Measurements from ENCODE around the gene PACSIN2.

The PACSIN2 gene

DNA sequence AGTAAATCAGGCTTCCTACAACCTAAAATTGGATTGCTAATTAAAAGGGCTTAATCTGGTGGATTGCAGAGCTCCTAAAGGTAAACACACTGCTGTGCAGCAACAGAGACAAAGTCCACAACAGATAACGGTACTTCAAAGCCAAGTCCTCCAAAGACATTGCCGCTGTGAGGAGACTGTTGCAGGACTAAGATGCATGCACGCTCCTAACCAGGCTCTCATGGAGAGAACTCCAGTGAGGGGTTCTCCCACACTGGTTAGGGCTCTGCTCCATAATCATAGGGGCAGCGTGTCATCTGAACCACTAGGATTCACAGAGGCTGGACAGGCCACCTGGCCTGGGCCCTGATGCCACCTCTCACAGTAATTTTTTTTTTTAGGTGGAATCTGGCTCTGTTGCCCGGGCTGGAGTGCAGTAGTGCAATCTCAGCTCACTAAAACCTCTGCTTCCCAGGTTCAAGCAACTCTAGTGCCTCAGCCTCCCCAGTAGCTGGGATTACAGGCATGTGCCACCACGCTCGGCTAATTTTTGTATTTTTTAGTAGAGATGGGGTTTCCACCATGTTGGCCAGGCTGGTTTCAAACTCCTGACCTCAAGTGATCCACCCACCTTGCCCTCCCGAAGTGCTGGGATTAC lies 101.0 kb downstream of the PACSIN2 start:
- no peak for TF ChIP-seq HDGF (IDR thresholded peaks at IDR 0.05; ENCODE audit: borderline replicate concordance)
- no peak for TF ChIP-seq NFRKB (IDR thresholded peaks at IDR 0.05)
- no peak for TF ChIP-seq FOXA1 (IDR thresholded peaks at IDR 0.05)
- TF ChIP-seq, protein P1, sequence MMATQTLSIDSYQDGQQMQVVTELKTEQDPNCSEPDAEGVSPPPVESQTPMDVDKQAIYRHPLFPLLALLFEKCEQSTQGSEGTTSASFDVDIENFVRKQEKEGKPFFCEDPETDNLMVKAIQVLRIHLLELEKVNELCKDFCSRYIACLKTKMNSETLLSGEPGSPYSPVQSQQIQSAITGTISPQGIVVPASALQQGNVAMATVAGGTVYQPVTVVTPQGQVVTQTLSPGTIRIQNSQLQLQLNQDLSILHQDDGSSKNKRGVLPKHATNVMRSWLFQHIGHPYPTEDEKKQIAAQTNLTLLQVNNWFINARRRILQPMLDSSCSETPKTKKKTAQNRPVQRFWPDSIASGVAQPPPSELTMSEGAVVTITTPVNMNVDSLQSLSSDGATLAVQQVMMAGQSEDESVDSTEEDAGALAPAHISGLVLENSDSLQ (IDR thresholded peaks at IDR 0.05): no peak
- no peak for TF ChIP-seq L3MBTL2 (conservative IDR thresholded peaks at IDR 0.05)
- no peak for TF ChIP-seq CTBP1 (IDR thresholded peaks at IDR 0.05; ENCODE audit: borderline replicate concordance)
- TF ChIP-seq SP1 (IDR thresholded peaks at IDR 0.05): no peak
- TF ChIP-seq TARDBP (IDR thresholded peaks at IDR 0.05): no peak
- TF ChIP-seq ARNT (IDR thresholded peaks at IDR 0.05): no peak
- TF ChIP-seq BHLHE40 (IDR thresholded peaks at IDR 0.05; ENCODE audit: borderline replicate concordance): no peak
- TF ChIP-seq FOXK2 (IDR thresholded peaks at IDR 0.05): no peak
- no peak for TF ChIP-seq FOXM1 (IDR thresholded peaks at IDR 0.05; ENCODE audit: borderline replicate concordance)
- TF ChIP-seq LEF1 (IDR thresholded peaks at IDR 0.05; ENCODE audit: borderline replicate concordance): no peak
- no peak for TF ChIP-seq ZNF384 (IDR thresholded peaks at IDR 0.05)
- no peak for TF ChIP-seq ELF4 (IDR thresholded peaks at IDR 0.05)
- no peak for TF ChIP-seq SUZ12 (IDR thresholded peaks at IDR 0.05)
- ChIA-PET POLR2A (no interaction called here), CTCF (no interaction called here)
- DNase-seq (ENCODE audit: extremely low spot score): no peak

DNA sequence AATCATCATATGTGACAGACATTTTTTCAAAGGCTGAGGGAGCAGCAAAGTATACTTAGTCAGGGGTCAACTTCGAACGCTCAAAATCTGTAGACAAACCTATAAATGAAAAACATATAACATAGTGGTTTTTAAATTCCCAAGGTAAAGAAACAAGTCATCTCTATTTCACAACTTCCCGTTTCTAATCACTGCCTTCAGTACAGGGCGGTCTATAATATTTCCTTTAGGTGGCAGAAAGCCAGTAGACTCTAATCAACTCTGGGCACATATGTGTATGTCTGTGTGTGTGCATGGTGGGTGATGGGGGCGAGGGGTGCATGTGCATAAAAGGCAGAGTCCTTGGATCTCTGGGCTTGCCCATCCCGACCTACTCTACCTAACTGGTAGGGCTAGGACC lies 102.9 kb downstream of the PACSIN2 start:
- no peak for DNase-seq (ENCODE audit: extremely low spot score)
- no peak for TF ChIP-seq CTBP1 (IDR thresholded peaks at IDR 0.05; ENCODE audit: borderline replicate concordance)
- TF ChIP-seq SUZ12 (IDR thresholded peaks at IDR 0.05): no peak
- TF ChIP-seq LEF1 (IDR thresholded peaks at IDR 0.05; ENCODE audit: borderline replicate concordance): no peak
- no peak for TF ChIP-seq ZNF384 (IDR thresholded peaks at IDR 0.05)
- TF ChIP-seq NFRKB (IDR thresholded peaks at IDR 0.05): no peak
- TF ChIP-seq SP1 (IDR thresholded peaks at IDR 0.05): no peak
- CTCF ChIA-PET: no interaction called here
- POLR2A ChIA-PET: no interaction called here

DNA sequence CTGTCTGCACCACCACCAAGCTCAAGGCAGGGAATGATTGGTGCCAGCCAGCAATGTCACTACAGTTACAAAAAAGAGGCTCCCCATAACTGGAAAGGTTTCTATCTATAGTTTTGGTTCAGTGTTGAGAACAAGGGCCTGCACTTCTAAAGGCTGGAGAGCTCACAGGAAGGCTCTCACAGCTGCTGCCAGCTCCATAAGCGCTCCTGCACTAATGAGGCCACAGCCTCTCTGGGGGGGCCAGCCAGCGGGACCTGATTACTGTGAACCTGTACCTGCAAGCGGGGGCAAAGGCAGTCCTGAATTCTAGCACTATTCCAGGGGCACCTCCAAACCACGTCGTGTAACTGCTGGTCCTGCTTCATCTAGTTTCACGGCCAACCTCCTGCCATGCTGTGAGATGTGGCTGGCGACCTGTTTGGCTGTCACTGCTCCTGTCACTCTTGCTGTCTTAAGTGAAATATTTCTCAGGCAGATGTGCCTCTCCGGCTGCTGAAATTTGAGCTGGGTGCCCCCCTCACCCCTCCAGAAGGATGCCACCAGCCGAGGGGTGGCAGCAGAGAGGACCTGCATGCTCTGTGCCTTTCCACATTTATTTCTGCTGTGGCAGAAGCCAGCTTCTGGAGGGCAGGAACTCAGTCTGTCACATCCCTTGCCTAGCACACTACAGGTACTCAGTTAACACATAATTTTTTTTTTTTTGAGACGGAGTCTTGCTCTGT lies 104.6 kb downstream of the PACSIN2 start:
- POLR2A ChIA-PET: interaction anchor here (1.6 kb wide), 1 partner anchor 8 kb away, joined by 4 read pairs; no protein-coding TSS in a partner anchor
- CTCF ChIA-PET: interaction anchor here (0.7 kb wide), 1 partner anchor 150 kb away, joined by 3 read pairs; no protein-coding TSS in a partner anchor
- TF ChIP-seq ARNT (IDR thresholded peaks at IDR 0.05) (no peak), TARDBP (IDR thresholded peaks at IDR 0.05) (no peak), SP1 (IDR thresholded peaks at IDR 0.05) (no peak), FOXM1 (IDR thresholded peaks at IDR 0.05; ENCODE audit: borderline replicate concordance) (no peak), FOXK2 (IDR thresholded peaks at IDR 0.05) (no peak)
- no peak for DNase-seq (ENCODE audit: extremely low spot score)

- CTCF ChIA-PET: interaction anchor here (0.6 kb wide), 1 partner anchor 34 kb away, joined by 3 read pairs; no protein-coding TSS in a partner anchor
- TF ChIP-seq NFRKB (IDR thresholded peaks at IDR 0.05) (no peak), L3MBTL2 (conservative IDR thresholded peaks at IDR 0.05) (no peak), FOXM1 (IDR thresholded peaks at IDR 0.05; ENCODE audit: borderline replicate concordance) (no peak)
- no peak for DNase-seq (ENCODE audit: extremely low spot score)
- POLR2A ChIA-PET: interaction anchor here (1.6 kb wide), 1 partner anchor 9 kb away, joined by 4 read pairs; no protein-coding TSS in a partner anchor
Observed at GRCh38 chr22:42909363-42910058, 105.4 kb downstream of the PACSIN2 start.

DNA sequence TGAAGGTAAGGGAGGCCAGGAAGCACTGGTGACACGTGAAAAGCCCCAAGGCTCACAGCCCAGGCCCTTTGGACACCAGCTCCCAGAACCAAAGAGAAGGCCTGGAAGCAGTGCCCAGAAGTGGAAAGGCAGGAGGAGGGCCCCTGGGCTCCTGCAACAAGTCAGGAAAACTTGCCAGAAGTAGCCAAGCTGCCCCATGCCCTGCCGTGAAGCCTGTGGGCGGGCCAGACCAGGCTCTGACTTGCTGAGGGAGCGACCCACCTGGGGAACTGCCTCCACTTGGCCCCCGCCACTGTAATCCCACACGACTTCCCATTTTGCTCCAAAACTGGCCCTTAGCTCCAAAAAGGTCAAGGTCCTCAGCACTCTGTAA lies 106.6 kb downstream of the PACSIN2 start:
- DNase-seq (ENCODE audit: extremely low spot score): no peak
- POLR2A ChIA-PET: interaction anchor here (1.0 kb wide), 1 partner anchor 27 kb away, joined by 3 read pairs; no protein-coding TSS in a partner anchor
- no peak for TF ChIP-seq SP1 (IDR thresholded peaks at IDR 0.05)
- no peak for TF ChIP-seq NFRKB (IDR thresholded peaks at IDR 0.05)
- TF ChIP-seq HDGF (IDR thresholded peaks at IDR 0.05; ENCODE audit: borderline replicate concordance): no peak
- TF ChIP-seq FOXK2 (IDR thresholded peaks at IDR 0.05): no peak
- no peak for TF ChIP-seq ZNF384 (IDR thresholded peaks at IDR 0.05)
- no peak for TF ChIP-seq CTBP1 (IDR thresholded peaks at IDR 0.05; ENCODE audit: borderline replicate concordance)
- TF ChIP-seq ARNT (IDR thresholded peaks at IDR 0.05): no peak
- no peak for TF ChIP-seq LEF1 (IDR thresholded peaks at IDR 0.05; ENCODE audit: borderline replicate concordance)
- TF ChIP-seq FOXM1 (IDR thresholded peaks at IDR 0.05; ENCODE audit: borderline replicate concordance): no peak
- TF ChIP-seq, protein P1 (IDR thresholded peaks at IDR 0.05): no peak
- no peak for TF ChIP-seq BHLHE40 (IDR thresholded peaks at IDR 0.05; ENCODE audit: borderline replicate concordance)
- no peak for TF ChIP-seq ELF4 (IDR thresholded peaks at IDR 0.05)
- no peak for TF ChIP-seq TARDBP (IDR thresholded peaks at IDR 0.05)
- CTCF ChIA-PET: no interaction called here

DNA sequence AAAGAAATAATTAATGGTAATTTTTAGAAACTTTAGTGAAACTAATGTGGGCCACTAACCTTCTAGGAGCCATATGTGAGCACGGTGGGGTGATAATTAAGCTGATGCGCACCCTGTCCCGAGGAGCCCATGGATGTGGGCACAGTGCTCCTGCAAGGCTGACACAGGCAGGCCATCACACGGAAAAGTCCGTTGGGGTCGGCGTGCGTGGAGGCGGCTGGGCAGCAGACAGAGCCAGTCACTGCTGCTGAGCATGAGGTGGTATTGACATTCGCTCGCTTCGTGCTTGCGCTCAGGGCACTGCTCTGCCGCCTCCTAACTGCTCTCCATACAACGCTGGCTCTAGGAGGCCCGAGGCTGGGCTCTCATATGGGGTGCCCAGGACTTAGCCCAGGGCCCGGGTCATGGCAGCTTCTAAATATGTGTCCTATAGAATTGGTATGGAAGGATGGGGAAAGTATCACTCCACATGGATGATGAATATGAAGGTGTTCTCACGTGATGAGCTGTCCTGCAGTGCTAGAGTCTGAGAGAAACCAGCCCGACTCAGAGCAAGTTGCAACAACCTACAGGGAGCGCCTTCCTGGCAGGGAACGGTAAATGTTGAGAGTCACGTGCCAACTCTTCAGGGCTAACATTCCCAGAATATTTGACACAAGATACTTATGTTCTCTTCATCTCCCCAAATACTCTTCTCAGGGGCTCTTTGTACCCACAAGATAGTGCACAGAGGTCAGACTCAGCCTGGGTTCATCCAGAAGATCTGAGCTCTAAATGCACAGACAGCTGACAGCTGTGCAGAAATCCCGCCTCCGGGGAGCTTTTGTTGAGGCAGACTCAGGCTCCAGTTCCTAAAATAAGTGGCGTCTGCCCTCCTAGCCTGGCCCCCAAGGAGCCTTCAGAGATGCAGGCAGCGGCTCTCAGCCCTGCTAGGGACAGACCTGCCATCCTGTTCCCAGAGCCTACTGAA lies 107.3 kb downstream of the PACSIN2 start:
- CTCF ChIA-PET: no interaction called here
- POLR2A ChIA-PET: interaction anchor here (1.0 kb wide), 1 partner anchor 26 kb away, joined by 3 read pairs; no protein-coding TSS in a partner anchor
- no peak for DNase-seq (ENCODE audit: extremely low spot score)
- TF ChIP-seq LEF1 (IDR thresholded peaks at IDR 0.05; ENCODE audit: borderline replicate concordance) (no peak), HDGF (IDR thresholded peaks at IDR 0.05; ENCODE audit: borderline replicate concordance) (no peak)

Data from HEK293T (cell line).